Caco-2 (cell line): ENCODE data around the gene DNAAF8. TPM values are rescaled to one million over a fixed set of nuclear protein-coding genes. Genes with fewer than 3 reads are reported as not detected.

Source experiments
- BruUV-seq: library from RNA; stranded (reverse); fragments of 400-500 nt; replicated peaks from 2 replicates; lab custom pipeline; 2021; lab: Mats Ljungman, UMichigan
- CTCF ChIA-PET: fragments of 300-600 bp; sonication (Branson Sonifier 250); formaldehyde crosslinking; loops from one replicate; lab custom pipeline; 2022; ENCODE audit warnings: antibody characterized with exemption; lab: Charles Lee
- POLR2A ChIA-PET: fragments of 300-600 bp; sonication (Branson Sonifier 250); formaldehyde crosslinking; loops from one replicate; lab custom pipeline; 2022; ENCODE audit warnings: antibody characterized with exemption; lab: Charles Lee
- DNase-seq, 2 experiments: peaks; one replicate each; pipeline versions ENCODE4 v3.0.0 to v3.0.0-alpha.2; 2020 to 2022
- H3K27me3 ChIP-seq: replicated peaks from 2 replicates; pipeline ENCODE4 v1.6.0; 2011; ENCODE audit warnings: low read length; ENCODE audit not compliant: control insufficient read depth, insufficient read depth
- H3K36me3 ChIP-seq: 2 replicates; pipeline ENCODE4 v1.5.1; 2011; ENCODE audit warnings: low read length; ENCODE audit not compliant: control insufficient read depth, insufficient read depth
- H3K4me1 ChIP-seq: fragments of 250-450 bp; sonication (Bioruptor Pico); 2 replicates; pipeline ENCODE4 v1.5.1; 2020; ENCODE audit warnings: mild to moderate bottlenecking
- H3K4me3 ChIP-seq: 2 replicates; pipeline ENCODE4 v1.5.1; 2011; ENCODE audit warnings: low read depth, mild to moderate bottlenecking, control low read depth, low read length
- H3K9me3 ChIP-seq: fragments of 250-450 bp; sonication (Bioruptor Pico); 2 replicates; pipeline ENCODE4 v1.5.1; 2020; ENCODE audit warnings: mild to moderate bottlenecking, moderate library complexity
- H3K27ac Mint-ChIP-seq: one replicate; pipeline ENCODE4 v1.8.0; 2022; ENCODE audit warnings: mixed read lengths; ENCODE audit not compliant: unreplicated experiment
- H3K27me3 Mint-ChIP-seq: one replicate; pipeline ENCODE4 v1.8.0; 2022; ENCODE audit warnings: mixed read lengths; ENCODE audit not compliant: insufficient read depth, unreplicated experiment
- H3K36me3 Mint-ChIP-seq: one replicate; pipeline ENCODE4 v1.8.0; 2022; ENCODE audit warnings: mild to moderate bottlenecking, mixed read lengths; ENCODE audit not compliant: insufficient read depth, unreplicated experiment
- H3K4me1 Mint-ChIP-seq: one replicate; pipeline ENCODE4 v1.8.0; 2022; ENCODE audit warnings: low read depth, mixed read lengths; ENCODE audit not compliant: unreplicated experiment
- H3K4me3 Mint-ChIP-seq: one replicate; pipeline ENCODE4 v1.8.0; 2022; ENCODE audit warnings: mild to moderate bottlenecking, moderate library complexity, mixed read lengths; ENCODE audit not compliant: unreplicated experiment
- H3K9me3 Mint-ChIP-seq: one replicate; pipeline ENCODE4 v1.8.0; 2022; ENCODE audit warnings: mixed read lengths; ENCODE audit not compliant: unreplicated experiment
- CTCF ChIP-seq, 2 experiments: fragments of 200-600 bp in 1 of 2; IDR thresholded peaks; 1 replicate in 1 of 2; 2 replicates in 1 of 2; pipeline versions ENCODE4 v1.5.1 to v1.8.0; 2011 to 2022; ENCODE audit warnings: antibody characterized with exemption in 1 of 2, control low read depth in 1 of 2, inconsistent platforms in 1 of 2, low read depth in 1 of 2, low read length in 1 of 2, mild to moderate bottlenecking in 1 of 2, moderate library complexity in 1 of 2; ENCODE audit not compliant: insufficient read depth in 1 of 2, severe bottlenecking in 1 of 2, unreplicated experiment in 1 of 2
- intact Hi-C: fragments of 100-400 bp; cut with micrococcal nuclease; formaldehyde crosslinking; loops from one replicate; pipeline ENCODE4 v1.10.0; 2022; ENCODE audit not compliant: unreplicated experiment
- total RNA-seq: library from RNA; stranded (reverse); gene quantifications from 2 replicates; pipeline ENCODE4 v1.2.3, GENCODE V29; 2022

Gene DNAAF8
- total RNA-seq, 1 experiment from 2014 or later = 0.54 TPM

DNA sequence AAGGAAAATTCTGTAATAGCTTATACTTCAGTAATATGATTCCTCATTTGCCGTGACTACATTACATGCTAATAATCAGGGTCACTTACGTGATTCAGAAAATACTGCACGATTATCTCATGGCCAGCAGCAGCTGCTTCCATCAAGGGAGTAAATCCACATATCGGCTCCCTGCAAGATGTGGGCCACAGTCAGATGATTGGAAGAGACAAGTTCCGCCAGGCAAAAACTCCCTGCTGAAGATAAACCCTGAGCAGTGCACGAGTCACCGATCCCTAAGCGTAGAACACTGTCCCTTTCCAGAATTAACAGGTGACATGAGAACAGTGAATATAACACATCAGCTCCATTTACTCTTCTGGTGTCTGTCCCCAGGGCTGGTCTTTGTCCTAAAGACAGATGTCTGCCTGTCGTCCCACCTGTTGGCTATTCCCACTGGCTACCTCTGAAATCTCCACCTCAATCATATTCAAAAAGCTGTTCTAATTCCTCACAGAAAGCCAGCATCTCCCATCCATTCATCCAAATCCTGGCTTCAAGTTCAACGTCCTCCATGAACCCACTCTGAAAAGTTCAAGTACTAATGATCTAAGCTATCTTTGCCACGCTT lies 9.6 kb upstream of the DNAAF8 start:
- intact Hi-C loops = no loop called here
- Histone ChIP-seq H3K36me3 (no peaks in the 10 kb centered on the region), H3K9me3 (no peaks in the 10 kb centered on the region), H3K4me1 (no peaks in the 10 kb centered on the region), H3K4me3 (no peak overlapping the region), H3K27me3 (no peaks in the 10 kb centered on the region)
- H3K27ac Mint-ChIP-seq = no peak overlapping the region
- H3K4me3 Mint-ChIP-seq = no peak overlapping the region
- no TSS peak for BruUV-seq
- no peak for DNase-seq
- H3K9me3 Mint-ChIP-seq = no peaks in the 10 kb centered on the region
- no peak for TF ChIP-seq CTCF (IDR thresholded peaks at IDR 0.05; ENCODE audit: insufficient read depth in 1 of 2, low read depth in 1 of 2, low read length in 1 of 2, severe bottlenecking in 1 of 2, unreplicated experiment in 1 of 2)
- H3K4me1 Mint-ChIP-seq = no peaks in the 10 kb centered on the region
- ChIA-PET POLR2A (interaction anchor here (1.4 kb wide), 1 partner anchor 10 kb away, joined by 3 read pairs; the partner anchor contains the start of genes ANKS3 and DNAAF8), CTCF (no interaction called here)
- H3K36me3 Mint-ChIP-seq = peaks cover 25% of the 10 kb centered on the region
- H3K27me3 Mint-ChIP-seq = no peaks in the 10 kb centered on the region

DNA sequence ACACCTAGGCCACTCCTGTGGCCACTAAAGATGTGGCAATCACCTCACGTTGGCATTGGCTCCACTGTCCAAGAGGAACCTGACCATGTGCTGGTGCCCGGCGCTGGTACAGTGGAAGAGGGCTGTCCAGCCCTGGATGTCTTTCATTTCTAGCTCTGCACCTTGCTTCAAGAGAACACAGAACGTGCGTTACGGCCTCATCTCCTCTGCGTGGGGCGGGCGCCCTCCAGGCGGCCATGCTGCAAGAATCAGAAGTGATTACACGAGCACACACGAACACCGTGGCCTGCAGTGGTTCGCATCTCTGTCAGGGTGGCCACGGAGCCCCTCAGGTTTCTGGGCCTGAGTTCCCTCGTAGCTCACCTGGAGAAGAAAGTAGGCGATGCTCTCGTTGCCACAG lies 7.7 kb upstream of the DNAAF8 start:
- Histone ChIP-seq H3K9me3 (no peaks in the 10 kb centered on the region), H3K4me1 (no peaks in the 10 kb centered on the region), H3K27me3 (no peaks in the 10 kb centered on the region), H3K4me3 (no peak overlapping the region), H3K36me3 (no peaks in the 10 kb centered on the region)
- POLR2A ChIA-PET = no interaction called here
- Mint-ChIP-seq H3K9me3 (no peaks in the 10 kb centered on the region), H3K36me3 (peaks cover 26% of the 10 kb centered on the region), H3K27ac (no peak overlapping the region), H3K4me1 (no peaks in the 10 kb centered on the region), H3K4me3 (no peak overlapping the region), H3K27me3 (no peaks in the 10 kb centered on the region)
- BruUV-seq = no TSS peak
- no peak for TF ChIP-seq CTCF (IDR thresholded peaks at IDR 0.05; ENCODE audit: insufficient read depth in 1 of 2, low read depth in 1 of 2, low read length in 1 of 2, severe bottlenecking in 1 of 2, unreplicated experiment in 1 of 2)
- DNase-seq = no peak
- intact Hi-C loops = no loop called here
- CTCF ChIA-PET = no interaction called here

GRCh38 chr16:4728676-4729075 lies 5.7 kb upstream of the DNAAF8 start:
- Mint-ChIP-seq H3K4me1 (no peaks in the 10 kb centered on the region), H3K4me3 (no peak overlapping the region), H3K36me3 (peaks cover 18% of the 10 kb centered on the region), H3K9me3 (no peaks in the 10 kb centered on the region), H3K27ac (no peak overlapping the region), H3K27me3 (no peaks in the 10 kb centered on the region)
- intact Hi-C loops = no loop called here
- CTCF ChIA-PET = no interaction called here
- Histone ChIP-seq H3K4me1 (no peaks in the 10 kb centered on the region), H3K36me3 (no peaks in the 10 kb centered on the region), H3K4me3 (no peak overlapping the region), H3K27me3 (no peaks in the 10 kb centered on the region), H3K9me3 (no peaks in the 10 kb centered on the region)
- TF ChIP-seq CTCF (IDR thresholded peaks at IDR 0.05; ENCODE audit: insufficient read depth in 1 of 2, low read depth in 1 of 2, low read length in 1 of 2, severe bottlenecking in 1 of 2, unreplicated experiment in 1 of 2) = no peak
- DNase-seq = no peak
- POLR2A ChIA-PET = no interaction called here
- no TSS peak for BruUV-seq
